B cell (primary cell): Measurements from ENCODE around the gene TOP2A. TPM values are rescaled to one million over a fixed set of nuclear protein-coding genes. Genes with fewer than 3 reads are reported as not detected.

Experiments used
- ATAC-seq: fragments of 200-7000 bp; cut with Tn5 transposase; one replicate; pipeline ENCODE4 v1.10.0; 2021; ENCODE audit warnings: low read depth, mild to moderate bottlenecking, moderate number of reproducible peaks, moderate library complexity
- CTCF ChIA-PET: fragments of 350-600 bp; sonication (Branson Sonifier 250); formaldehyde crosslinking; loops from one replicate; lab custom pipeline; 2021; ENCODE audit warnings: antibody characterized with exemption, inconsistent platforms; lab: Charles Lee
- POLR2A ChIA-PET: fragments of 350-600 bp; sonication (Branson Sonifier 250); formaldehyde crosslinking; loops from one replicate; lab custom pipeline; 2021; ENCODE audit warnings: antibody characterized with exemption; lab: Charles Lee
- DNase-seq: peaks from one replicate; pipeline ENCODE4 v3.0.0; 2013
- H2AFZ ChIP-seq: 2 replicates; pipeline ENCODE4 v1.6.1; 2012; ENCODE audit warnings: mild to moderate bottlenecking, low read depth, low read length; ENCODE audit not compliant: insufficient read depth, poor library complexity, severe bottlenecking
- H3K27ac ChIP-seq, 2 donors: 1 replicate in 1 of 2; 2 replicates in 1 of 2; pipeline ENCODE4 v1.5.1; 2012 to 2013; ENCODE audit warnings: low read length in 2 of 2, mild to moderate bottlenecking in 2 of 2, moderate library complexity in 1 of 2
- H3K27me3 ChIP-seq, 4 experiments: fragments of 200-600 bp in 1 of 4; sonication (generic) in 1 of 4; replicated peaks in 1 of 4; 1 replicate in 2 of 4; 2 replicates in 2 of 4; pipeline versions ENCODE4 v1.6.1 to v1.7.0; 2013 to 2016; ENCODE audit warnings: low read length in 3 of 4, mild to moderate bottlenecking in 2 of 4, mixed read lengths in 1 of 4, moderate library complexity in 1 of 4; ENCODE audit not compliant: insufficient read depth in 4 of 4, control insufficient read depth in 3 of 4; ENCODE audit errors: control extremely low read depth in 1 of 4
- H3K36me3 ChIP-seq, 2 experiments: replicated peaks in 1 of 2; 1 replicate in 1 of 2; 2 replicates in 1 of 2; pipeline versions ENCODE4 v1.6.1 to v1.7.1; 2013; ENCODE audit warnings: low read length in 1 of 2; ENCODE audit not compliant: insufficient read depth in 2 of 2, control insufficient read depth in 1 of 2; ENCODE audit errors: control extremely low read depth in 1 of 2, extremely low read depth in 1 of 2
- H3K4me1 ChIP-seq, 2 donors: fragments of 200-600 bp in 1 of 2; sonication (generic) in 1 of 2; 1 replicate in 1 of 2; 2 replicates in 1 of 2; pipeline versions ENCODE4 v1.5.1 to v1.6.1; 2013 to 2017; ENCODE audit warnings: low read length in 2 of 2; ENCODE audit not compliant: control insufficient read depth in 2 of 2, insufficient read depth in 2 of 2
- H3K4me2 ChIP-seq: replicated peaks from 2 replicates; pipeline ENCODE3; 2012; ENCODE audit warnings: mild to moderate bottlenecking, low read depth, low read length; ENCODE audit not compliant: poor library complexity, severe bottlenecking
- H3K4me3 ChIP-seq, 5 experiments: fragments of 200-600 bp in 1 of 5; sonication (generic) in 1 of 5; 1 replicate in 3 of 5; 2 replicates in 2 of 5; pipeline versions ENCODE4 v1.5.1 to v1.7.0; 2011 to 2016; ENCODE audit warnings: low read length in 4 of 5, mild to moderate bottlenecking in 4 of 5, low read depth in 2 of 5, control low read depth in 1 of 5, moderate library complexity in 1 of 5; ENCODE audit not compliant: insufficient read depth in 1 of 5; ENCODE audit errors: control extremely low read depth in 1 of 5, extremely low read depth in 1 of 5
- H3K79me2 ChIP-seq: fragments of 200-600 bp; sonication (generic); one replicate; pipeline ENCODE4 v1.6.0; 2016; ENCODE audit warnings: low read length; ENCODE audit not compliant: control insufficient read depth, insufficient read depth
- H3K9ac ChIP-seq: fragments of 200-600 bp; sonication (generic); 2 replicates; pipeline ENCODE4 v1.6.1; 2017; ENCODE audit warnings: mild to moderate bottlenecking, low read length, moderate library complexity
- H3K9me3 ChIP-seq, 3 donors: one replicate each; pipeline versions ENCODE4 v1.6.1 to v1.7.1; 2013; ENCODE audit warnings: low read length in 2 of 3; ENCODE audit not compliant: control insufficient read depth in 2 of 3, insufficient read depth in 1 of 3; ENCODE audit errors: control extremely low read depth in 1 of 3
- H4K20me1 ChIP-seq: 2 replicates; pipeline ENCODE4 v1.6.0; 2012; ENCODE audit warnings: mild to moderate bottlenecking, low read length; ENCODE audit not compliant: insufficient read depth, control insufficient read depth, poor library complexity, severe bottlenecking
- H3K27ac Mint-ChIP-seq: one replicate; pipeline ENCODE4 v1.8.0; 2021; ENCODE audit warnings: mixed read lengths
- H3K27me3 Mint-ChIP-seq: one replicate; pipeline ENCODE4 v1.8.0; 2021; ENCODE audit warnings: mixed read lengths
- H3K4me1 Mint-ChIP-seq: one replicate; pipeline ENCODE4 v1.8.0; 2021; ENCODE audit warnings: mixed read lengths
- H3K4me3 Mint-ChIP-seq: one replicate; pipeline ENCODE4 v1.8.0; 2021; ENCODE audit warnings: mixed read lengths
- H3K9me3 Mint-ChIP-seq: one replicate; pipeline ENCODE4 v1.8.0; 2022; ENCODE audit warnings: mixed read lengths; ENCODE audit not compliant: insufficient read depth
- EZH2 ChIP-seq: IDR thresholded peaks from 2 replicates; pipeline ENCODE4 v1.6.1; 2012; ENCODE audit warnings: borderline replicate concordance, low read depth, mild to moderate bottlenecking, moderate library complexity, low read length; ENCODE audit not compliant: insufficient read depth, poor library complexity, severe bottlenecking
- WGBS: methylation state at CpG from one replicate; pipeline ENCODE4 v1.1.5; 2013; ENCODE audit warnings: missing lambda C conversion rate; ENCODE audit not compliant: insufficient coverage; 5-methylcytosine and 5-hydroxymethylcytosine counted together
- intact Hi-C: fragments of 100-400 bp; cut with micrococcal nuclease; formaldehyde crosslinking; loops from one replicate; pipeline ENCODE4 v1.10.0; 2022
- polyA plus RNA-seq: library from polyadenylated mRNA; depleted of rRNA; stranded (reverse); fragments of >200 nt; gene quantifications from 2 replicates; pipeline ENCODE4 v1.2.3, GENCODE V29; 2012
- total RNA-seq, 2 donors: library from RNA; stranded (reverse); fragments of 120-200 nt in 1 of 2; gene quantifications; 1 replicate in 1 of 2; 2 replicates in 1 of 2; pipeline versions ENCODE4 v1.2.3 to v1.2.4, GENCODE V29; 2013 to 2022
- TF ChIP-seq, protein P1 (sequence below): fragments of 200-600 bp; IDR thresholded peaks from one replicate; pipeline ENCODE4 v1.8.0; 2022; ENCODE audit warnings: antibody characterized with exemption, mild to moderate bottlenecking

TOP2A gene
- total and polyA plus RNA-seq, 2 donors (not counting 1 experiment from before 2014, with no cell fraction given): 0.36 to 3.1 TPM

DNA sequence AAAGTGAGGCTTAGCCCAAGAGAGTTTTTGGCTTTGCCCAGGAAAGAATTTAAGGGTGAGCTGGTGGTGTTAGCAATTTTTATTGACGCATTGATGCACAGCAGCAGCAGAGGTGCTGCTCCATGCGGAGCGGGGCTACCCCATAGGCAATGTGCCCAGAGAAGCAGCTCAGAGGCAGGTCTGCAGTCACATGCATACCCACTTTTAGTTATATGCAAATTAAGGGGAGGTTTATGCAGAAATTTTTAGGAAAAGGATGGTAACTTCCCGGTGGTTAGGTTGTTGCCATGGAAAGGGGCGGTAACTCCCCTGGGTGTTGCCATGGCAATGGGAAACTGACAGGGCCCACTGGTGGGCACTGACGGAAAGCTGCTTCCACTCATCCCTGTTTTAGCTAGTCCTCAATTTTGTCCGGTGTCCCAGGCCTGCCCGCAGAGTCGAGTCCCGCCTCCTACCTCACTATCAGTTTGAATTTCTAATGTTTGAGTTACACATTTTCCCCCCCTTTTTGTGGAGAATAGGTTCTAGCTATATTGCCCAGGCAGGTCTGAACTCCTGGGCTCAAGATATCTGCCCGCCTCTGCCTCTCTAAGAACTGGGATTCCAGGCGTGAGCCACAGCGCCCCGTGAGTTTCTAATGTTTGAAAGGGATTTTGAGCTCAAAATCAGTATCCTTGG lies 42.7 kb downstream of the TOP2A start:
- no peak for DNase-seq
- Histone ChIP-seq H3K27ac (no peak overlapping the region), H3K27me3 (peaks cover 0 to 4% (median 0%) of the 10 kb centered on the region in 4 experiments), H3K9me3 (peaks cover 0 to 11% (median 0%) of the 10 kb centered on the region in 3 donors), H3K79me2 (no peaks in the 10 kb centered on the region), H3K4me3 (no peak overlapping the region), H3K4me1 (no peaks in the 10 kb centered on the region), H3K4me2 (no peak overlapping the region), H2AFZ (no peak overlapping the region), H4K20me1 (no peaks in the 10 kb centered on the region), H3K9ac (no peak overlapping the region), H3K36me3 (no peaks in the 10 kb centered on the region)
- H3K27me3 Mint-ChIP-seq: no peaks in the 10 kb centered on the region
- ATAC-seq: no peak
- intact Hi-C loops: no loop called here
- ChIA-PET CTCF (interaction anchor here (0.6 to 0.7 kb wide), 3 partner anchors 9 to 1735 kb away, joined by 3 read pairs; no protein-coding TSS in a partner anchor), POLR2A (no interaction called here)
- H3K27ac Mint-ChIP-seq: no peak overlapping the region
- TF ChIP-seq EZH2: no peak
- TF ChIP-seq, protein P1, sequence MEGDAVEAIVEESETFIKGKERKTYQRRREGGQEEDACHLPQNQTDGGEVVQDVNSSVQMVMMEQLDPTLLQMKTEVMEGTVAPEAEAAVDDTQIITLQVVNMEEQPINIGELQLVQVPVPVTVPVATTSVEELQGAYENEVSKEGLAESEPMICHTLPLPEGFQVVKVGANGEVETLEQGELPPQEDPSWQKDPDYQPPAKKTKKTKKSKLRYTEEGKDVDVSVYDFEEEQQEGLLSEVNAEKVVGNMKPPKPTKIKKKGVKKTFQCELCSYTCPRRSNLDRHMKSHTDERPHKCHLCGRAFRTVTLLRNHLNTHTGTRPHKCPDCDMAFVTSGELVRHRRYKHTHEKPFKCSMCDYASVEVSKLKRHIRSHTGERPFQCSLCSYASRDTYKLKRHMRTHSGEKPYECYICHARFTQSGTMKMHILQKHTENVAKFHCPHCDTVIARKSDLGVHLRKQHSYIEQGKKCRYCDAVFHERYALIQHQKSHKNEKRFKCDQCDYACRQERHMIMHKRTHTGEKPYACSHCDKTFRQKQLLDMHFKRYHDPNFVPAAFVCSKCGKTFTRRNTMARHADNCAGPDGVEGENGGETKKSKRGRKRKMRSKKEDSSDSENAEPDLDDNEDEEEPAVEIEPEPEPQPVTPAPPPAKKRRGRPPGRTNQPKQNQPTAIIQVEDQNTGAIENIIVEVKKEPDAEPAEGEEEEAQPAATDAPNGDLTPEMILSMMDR: no peak
- peaks cover 4% of the 10 kb centered on the region for H3K4me1 Mint-ChIP-seq
- H3K9me3 Mint-ChIP-seq: no peaks in the 10 kb centered on the region
- no peak overlapping the region for H3K4me3 Mint-ChIP-seq
- WGBS: 98% methylated on average over 9 of the region's 14 CpGs

DNA sequence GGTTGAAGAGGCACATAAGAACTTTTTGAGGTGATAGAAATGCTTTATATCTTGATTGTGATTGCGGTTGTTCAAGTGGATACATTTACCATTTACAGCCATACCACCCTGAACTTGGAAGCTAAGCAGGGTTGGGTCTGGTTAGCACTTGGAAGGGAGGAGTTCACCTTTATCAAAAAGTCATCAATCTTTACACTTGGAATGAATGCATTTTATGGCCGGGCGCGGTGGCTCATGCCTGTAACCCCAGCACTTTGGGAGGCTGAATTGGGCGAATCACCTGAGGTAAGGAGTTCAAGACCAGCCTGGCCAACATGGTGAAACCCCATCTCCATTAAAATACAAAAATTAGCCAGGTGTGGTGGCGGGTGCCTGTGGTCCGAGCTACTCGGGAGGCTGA lies 43.7 kb downstream of the TOP2A start:
- POLR2A ChIA-PET: no interaction called here

More for the DNA sequence above, 43.7 kb downstream of the TOP2A start:
- Histone ChIP-seq H2AFZ (no peak overlapping the region), H3K27me3 (peaks cover 0 to 4% (median 0%) of the 10 kb centered on the region in 4 experiments), H3K4me1 (no peaks in the 10 kb centered on the region), H3K9ac (no peak overlapping the region), H3K36me3 (no peaks in the 10 kb centered on the region), H3K79me2 (no peaks in the 10 kb centered on the region), H4K20me1 (no peaks in the 10 kb centered on the region), H3K4me3 (no peak overlapping the region), H3K27ac (no peak overlapping the region), H3K4me2 (no peak overlapping the region), H3K9me3 (peaks cover 0 to 11% (median 0%) of the 10 kb centered on the region in 3 donors)
- TF ChIP-seq, protein P1: no peak
- TF ChIP-seq EZH2: no peak
- peaks cover 4% of the 10 kb centered on the region for H3K4me1 Mint-ChIP-seq
- no peak overlapping the region for H3K4me3 Mint-ChIP-seq
- no peak overlapping the region for H3K27ac Mint-ChIP-seq
- no peaks in the 10 kb centered on the region for H3K27me3 Mint-ChIP-seq
- CTCF ChIA-PET: interaction anchor here (0.6 kb wide), 1 partner anchor 1734 kb away, joined by 3 read pairs; no protein-coding TSS in a partner anchor
- DNase-seq (no peak), ATAC-seq (no peak)
- H3K9me3 Mint-ChIP-seq: no peaks in the 10 kb centered on the region
- 90% methylated on average over 4 of the region's 8 CpGs for WGBS
- intact Hi-C loops: no loop called here
